Endodermal cell (in vitro differentiated cells): Measurements from ENCODE around the gene NGFR. TPM values are rescaled to one million over a fixed set of nuclear protein-coding genes. Genes with fewer than 3 reads are reported as not detected.
A peak's percentile ranks its signal among the peaks of the same experiment; 100 is the strongest.

Source experiments
- DNase-seq: peaks from one replicate; pipeline ENCODE4 v3.0.0-alpha.2; 2017
- H3K27ac ChIP-seq: 2 replicates; pipeline ENCODE4 v1.5.1; 2013; ENCODE audit warnings: mild to moderate bottlenecking, low read depth, low read length, moderate library complexity
- H3K27me3 ChIP-seq: 2 replicates; pipeline ENCODE4 v1.6.1; 2013; ENCODE audit warnings: mild to moderate bottlenecking, low read length, moderate library complexity; ENCODE audit not compliant: insufficient read depth, control insufficient read depth, poor library complexity, severe bottlenecking
- H3K36me3 ChIP-seq: 2 replicates; pipeline ENCODE4 v1.7.0; 2013; ENCODE audit warnings: mild to moderate bottlenecking, low read length, moderate library complexity; ENCODE audit not compliant: control insufficient read depth, insufficient read depth
- H3K4me1 ChIP-seq: one replicate; pipeline ENCODE4 v1.7.0; 2013; ENCODE audit warnings: low read length; ENCODE audit not compliant: control insufficient read depth, insufficient read depth
- H3K4me3 ChIP-seq: 2 replicates; pipeline ENCODE4 v1.5.1; 2013; ENCODE audit warnings: mild to moderate bottlenecking, low read length, moderate library complexity
- H3K9ac ChIP-seq: 2 replicates; pipeline ENCODE4 v1.6.1; 2013; ENCODE audit warnings: mild to moderate bottlenecking, low read length, moderate library complexity; ENCODE audit not compliant: poor library complexity, severe bottlenecking; ENCODE audit errors: extremely low read depth
- H3K9me3 ChIP-seq: 2 replicates; pipeline ENCODE4 v1.6.1; 2013; ENCODE audit warnings: mild to moderate bottlenecking, low read length, moderate library complexity; ENCODE audit not compliant: control insufficient read depth
- H3K27ac Mint-ChIP-seq: 2 replicates; pipeline ENCODE4 v1.8.0; 2020; ENCODE audit warnings: mixed read lengths
- H3K27me3 Mint-ChIP-seq: 2 replicates; pipeline ENCODE4 v1.8.0; 2021; ENCODE audit warnings: mild to moderate bottlenecking, mixed read lengths; ENCODE audit not compliant: insufficient read depth
- H3K36me3 Mint-ChIP-seq: 2 replicates; pipeline ENCODE4 v1.8.0; 2020; ENCODE audit warnings: low read depth, mixed read lengths
- H3K4me1 Mint-ChIP-seq: 2 replicates; pipeline ENCODE4 v1.8.0; 2020; ENCODE audit warnings: mixed read lengths
- H3K4me3 Mint-ChIP-seq: 2 replicates; pipeline ENCODE4 v1.8.0; 2020; ENCODE audit warnings: mild to moderate bottlenecking, moderate library complexity, mixed read lengths
- H3K9me3 Mint-ChIP-seq: 2 replicates; pipeline ENCODE4 v1.8.0; 2020; ENCODE audit warnings: mild to moderate bottlenecking, mixed read lengths
- CTCF ChIP-seq: fragments of 200-600 bp; sonication (generic); conservative IDR thresholded peaks from 2 replicates; pipeline ENCODE4 v1.5.0; 2021; ENCODE audit warnings: antibody characterized with exemption, mild to moderate bottlenecking
- WGBS, 2 experiments: methylation state at CpG; one replicate each; pipeline versions ENCODE4 v1.1.5 to v1.1.7; 2013; ENCODE audit warnings: missing lambda C conversion rate in 2 of 2, mixed read lengths in 1 of 2; ENCODE audit not compliant: insufficient coverage in 1 of 2, insufficient read length in 1 of 2; 5-methylcytosine and 5-hydroxymethylcytosine counted together
- long read RNA-seq, 4 experiments: library from polyadenylated mRNA in 2 of 4; library from RNA in 1 of 4; library from capped mRNA in 1 of 4; stranded (forward) in 3 of 4; unstranded in 1 of 4; transcript quantifications; one replicate each; pipeline ENCODE4 v2.0.0, GENCODE V29; 2020 to 2021; ENCODE audit warnings: inconsistent platforms in 1 of 4
- polyA plus RNA-seq, 2 experiments: library from polyadenylated mRNA; stranded (reverse); fragments of 50-300 nt; gene quantifications; one replicate each; pipeline ENCODE4 v1.2.3, GENCODE V29; 2013
- total RNA-seq, 2 donors: library from RNA; stranded (reverse); fragmentation: NEBNext Ultra II Directional in 1 of 2; extraction: Animal tissue kit (Norgen Biotek cat#: 25700) in 1 of 2; gene quantifications; 2 replicates in 1 of 2; 3 replicates in 1 of 2; pipeline ENCODE4 v1.2.1, GENCODE V29; 2021

Gene NGFR
- total RNA-seq, result 1 to 10 TPM; 1.3 to 1.6 TPM
- 24.5 TPM for polyA plus RNA-seq (2013, experiment 1 of 2)
- polyA plus RNA-seq (2013, experiment 2 of 2), result 22.1 TPM
- long read RNA-seq, experiment 1, partial matches to known transcripts, result 1 of 1 reads
- long read RNA-seq, experiment 1, other reads (novel, unspliced or antisense), result 0 of 1 reads
- long read RNA-seq, experiment 2, partial matches to known transcripts, result 0 of 3 reads
- long read RNA-seq, experiment 2, other reads (novel, unspliced or antisense), result 1 of 3 reads
- long read RNA-seq, experiment 3, partial matches to known transcripts, result 0 of 3 reads
- long read RNA-seq, experiment 3, other reads (novel, unspliced or antisense), result 1 of 3 reads
- long read RNA-seq, experiment 4, result 0 reads

- Histone ChIP-seq H3K27me3 (peaks cover 81% of the 10 kb centered on the region), H3K27ac (no peak within 1 kb of the TSS), H3K9ac (no peak within 1 kb of the TSS), H3K9me3 (no peaks in the 10 kb centered on the region), H3K4me3 (peak within 1 kb of the TSS; percentile 49), H3K36me3 (no peaks in the 10 kb centered on the region), H3K4me1 (peaks cover 5% of the 10 kb centered on the region)
- Mint-ChIP-seq H3K4me1 (peaks cover 11% of the 10 kb centered on the region), H3K27ac (no peak within 1 kb of the TSS), H3K36me3 (no peaks in the 10 kb centered on the region), H3K27me3 (peaks cover 89% of the 10 kb centered on the region), H3K4me3 (peak within 1 kb of the TSS; percentile 53), H3K9me3 (no peaks in the 10 kb centered on the region)
- 1 to 2% methylated on average over 37 to 79 of the region's 79 CpGs for whole genome bisulfite sequencing, 2 experiments
- peak; percentile 34 for TF ChIP-seq CTCF
- peak; percentile 87 for DNase-seq
Measured at GRCh38 chr17:49494986-49495841, at the start of gene NGFR. TSS of gene NGFR (plus strand) at chr17:49495293. CDS start at chr17:49495418, 125 bp downstream.

GRCh38 chr17:49445591-49445990 is 49.5 kb upstream of the NGFR start:
- Histone ChIP-seq H3K4me3 (no peak overlapping the region), H3K27me3 (peaks cover 33% of the 10 kb centered on the region), H3K27ac (no peak overlapping the region), H3K4me1 (no peaks in the 10 kb centered on the region), H3K9ac (no peak overlapping the region), H3K9me3 (no peaks in the 10 kb centered on the region), H3K36me3 (no peaks in the 10 kb centered on the region)
- no peaks in the 10 kb centered on the region for H3K36me3 Mint-ChIP-seq
- no peak overlapping the region for H3K27ac Mint-ChIP-seq
- no peaks in the 10 kb centered on the region for H3K4me1 Mint-ChIP-seq
- WGBS, 2 experiments, result 92 to 100% methylated on average over 3 to 7 of the region's 7 CpGs
- no peak for TF ChIP-seq CTCF
- peaks cover 76% of the 10 kb centered on the region for H3K27me3 Mint-ChIP-seq
- no peaks in the 10 kb centered on the region for H3K9me3 Mint-ChIP-seq
- DNase-seq, result peak; percentile 43
- H3K4me3 Mint-ChIP-seq, result no peak overlapping the region

GRCh38 chr17:49447628-49448302 is 47.3 kb upstream of the NGFR start:
- Mint-ChIP-seq H3K4me3 (no peak overlapping the region), H3K36me3 (no peaks in the 10 kb centered on the region), H3K4me1 (no peaks in the 10 kb centered on the region), H3K9me3 (no peaks in the 10 kb centered on the region), H3K27me3 (peaks cover 59% of the 10 kb centered on the region), H3K27ac (no peak overlapping the region)
- peak; percentile 40 for TF ChIP-seq CTCF
- Histone ChIP-seq H3K4me1 (no peaks in the 10 kb centered on the region), H3K27ac (no peak overlapping the region), H3K9ac (no peak overlapping the region), H3K9me3 (no peaks in the 10 kb centered on the region), H3K4me3 (no peak overlapping the region), H3K36me3 (no peaks in the 10 kb centered on the region), H3K27me3 (peaks cover 31% of the 10 kb centered on the region)
- DNase-seq, result peak; percentile 38
- WGBS, 2 experiments, result 90 to 91% methylated on average over 9 of the region's 9 CpGs
